Endodermal cell (in vitro differentiated cells): ENCODE results near the gene RGS7. TPM values are rescaled to one million over a fixed set of nuclear protein-coding genes. Genes with fewer than 3 reads are reported as not detected.
"Not testable (repeated sequence)": the region's sequence is repeated elsewhere in the genome, so short reads cannot be mapped to it uniquely, and the experiment has no call there.

Source experiments
- DNase-seq: peaks from one replicate; pipeline ENCODE4 v3.0.0-alpha.2; 2017
- H3K27ac ChIP-seq: 2 replicates; pipeline ENCODE4 v1.5.1; 2013; ENCODE audit warnings: mild to moderate bottlenecking, low read depth, low read length, moderate library complexity
- H3K27me3 ChIP-seq: 2 replicates; pipeline ENCODE4 v1.6.1; 2013; ENCODE audit warnings: mild to moderate bottlenecking, low read length, moderate library complexity; ENCODE audit not compliant: insufficient read depth, control insufficient read depth, poor library complexity, severe bottlenecking
- H3K36me3 ChIP-seq: 2 replicates; pipeline ENCODE4 v1.7.0; 2013; ENCODE audit warnings: mild to moderate bottlenecking, low read length, moderate library complexity; ENCODE audit not compliant: control insufficient read depth, insufficient read depth
- H3K4me1 ChIP-seq: one replicate; pipeline ENCODE4 v1.7.0; 2013; ENCODE audit warnings: low read length; ENCODE audit not compliant: control insufficient read depth, insufficient read depth
- H3K4me3 ChIP-seq: 2 replicates; pipeline ENCODE4 v1.5.1; 2013; ENCODE audit warnings: mild to moderate bottlenecking, low read length, moderate library complexity
- H3K9ac ChIP-seq: 2 replicates; pipeline ENCODE4 v1.6.1; 2013; ENCODE audit warnings: mild to moderate bottlenecking, low read length, moderate library complexity; ENCODE audit not compliant: poor library complexity, severe bottlenecking; ENCODE audit errors: extremely low read depth
- H3K9me3 ChIP-seq: 2 replicates; pipeline ENCODE4 v1.6.1; 2013; ENCODE audit warnings: mild to moderate bottlenecking, low read length, moderate library complexity; ENCODE audit not compliant: control insufficient read depth
- H3K27ac Mint-ChIP-seq: 2 replicates; pipeline ENCODE4 v1.8.0; 2020; ENCODE audit warnings: mixed read lengths
- H3K27me3 Mint-ChIP-seq: 2 replicates; pipeline ENCODE4 v1.8.0; 2021; ENCODE audit warnings: mild to moderate bottlenecking, mixed read lengths; ENCODE audit not compliant: insufficient read depth
- H3K36me3 Mint-ChIP-seq: 2 replicates; pipeline ENCODE4 v1.8.0; 2020; ENCODE audit warnings: low read depth, mixed read lengths
- H3K4me1 Mint-ChIP-seq: 2 replicates; pipeline ENCODE4 v1.8.0; 2020; ENCODE audit warnings: mixed read lengths
- H3K4me3 Mint-ChIP-seq: 2 replicates; pipeline ENCODE4 v1.8.0; 2020; ENCODE audit warnings: mild to moderate bottlenecking, moderate library complexity, mixed read lengths
- H3K9me3 Mint-ChIP-seq: 2 replicates; pipeline ENCODE4 v1.8.0; 2020; ENCODE audit warnings: mild to moderate bottlenecking, mixed read lengths
- WGBS, 2 experiments: methylation state at CpG; one replicate each; pipeline versions ENCODE4 v1.1.5 to v1.1.7; 2013; ENCODE audit warnings: missing lambda C conversion rate in 2 of 2, mixed read lengths in 1 of 2; ENCODE audit not compliant: insufficient coverage in 1 of 2, insufficient read length in 1 of 2; 5-methylcytosine and 5-hydroxymethylcytosine counted together
- total RNA-seq, 2 donors: library from RNA; stranded (reverse); fragmentation: NEBNext Ultra II Directional in 1 of 2; extraction: Animal tissue kit (Norgen Biotek cat#: 25700) in 1 of 2; gene quantifications; 2 replicates in 1 of 2; 3 replicates in 1 of 2; pipeline ENCODE4 v1.2.1, GENCODE V29; 2021
- TF ChIP-seq, protein P1 (sequence below): fragments of 200-600 bp; sonication (generic); conservative IDR thresholded peaks from 2 replicates; pipeline ENCODE4 v1.5.0; 2021; ENCODE audit warnings: antibody characterized with exemption, mild to moderate bottlenecking

Gene RGS7
- total RNA-seq, 2 donors from 2014 or later: 1.0 to 1.1 TPM

DNA sequence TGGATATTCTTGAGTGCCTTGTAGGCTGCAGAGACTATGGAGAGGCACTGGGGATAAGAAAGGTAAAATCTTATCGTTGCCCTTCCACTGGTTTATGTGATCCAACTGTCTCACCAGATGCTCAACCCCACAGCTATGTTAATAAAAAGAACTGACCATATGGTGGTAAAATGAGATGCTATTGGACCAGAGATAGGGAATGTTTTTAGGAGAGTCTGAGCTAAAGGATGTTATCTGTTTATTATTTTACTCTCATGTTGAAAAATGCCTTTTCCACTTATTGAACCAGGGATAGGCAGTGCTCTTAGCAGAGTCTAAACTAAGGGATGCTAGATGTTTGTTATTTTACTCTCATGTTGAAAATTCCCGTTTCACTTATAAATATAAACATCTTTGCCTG, 572.2 kb downstream of the RGS7 start:
- no peak for DNase-seq
- no peak overlapping the region for H3K9ac ChIP-seq
- no peaks in the 10 kb centered on the region for H3K27me3 ChIP-seq
- no peak overlapping the region for H3K4me3 Mint-ChIP-seq
- H3K4me3 ChIP-seq: no peak overlapping the region
- H3K27me3 Mint-ChIP-seq: no peaks in the 10 kb centered on the region
- no peaks in the 10 kb centered on the region for H3K9me3 ChIP-seq
- peaks cover 16% of the 10 kb centered on the region for H3K9me3 Mint-ChIP-seq
- no peaks in the 10 kb centered on the region for H3K36me3 Mint-ChIP-seq
- no peaks in the 10 kb centered on the region for H3K4me1 ChIP-seq
- no peaks in the 10 kb centered on the region for H3K36me3 ChIP-seq
- H3K27ac ChIP-seq: no peak overlapping the region
- 80 to 94% methylated on average over 1 to 2 of the region's 2 CpGs for WGBS, 2 experiments
- H3K27ac Mint-ChIP-seq: no peak overlapping the region
- H3K4me1 Mint-ChIP-seq: no peaks in the 10 kb centered on the region
- TF ChIP-seq, protein P1, sequence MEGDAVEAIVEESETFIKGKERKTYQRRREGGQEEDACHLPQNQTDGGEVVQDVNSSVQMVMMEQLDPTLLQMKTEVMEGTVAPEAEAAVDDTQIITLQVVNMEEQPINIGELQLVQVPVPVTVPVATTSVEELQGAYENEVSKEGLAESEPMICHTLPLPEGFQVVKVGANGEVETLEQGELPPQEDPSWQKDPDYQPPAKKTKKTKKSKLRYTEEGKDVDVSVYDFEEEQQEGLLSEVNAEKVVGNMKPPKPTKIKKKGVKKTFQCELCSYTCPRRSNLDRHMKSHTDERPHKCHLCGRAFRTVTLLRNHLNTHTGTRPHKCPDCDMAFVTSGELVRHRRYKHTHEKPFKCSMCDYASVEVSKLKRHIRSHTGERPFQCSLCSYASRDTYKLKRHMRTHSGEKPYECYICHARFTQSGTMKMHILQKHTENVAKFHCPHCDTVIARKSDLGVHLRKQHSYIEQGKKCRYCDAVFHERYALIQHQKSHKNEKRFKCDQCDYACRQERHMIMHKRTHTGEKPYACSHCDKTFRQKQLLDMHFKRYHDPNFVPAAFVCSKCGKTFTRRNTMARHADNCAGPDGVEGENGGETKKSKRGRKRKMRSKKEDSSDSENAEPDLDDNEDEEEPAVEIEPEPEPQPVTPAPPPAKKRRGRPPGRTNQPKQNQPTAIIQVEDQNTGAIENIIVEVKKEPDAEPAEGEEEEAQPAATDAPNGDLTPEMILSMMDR: no peak

DNA sequence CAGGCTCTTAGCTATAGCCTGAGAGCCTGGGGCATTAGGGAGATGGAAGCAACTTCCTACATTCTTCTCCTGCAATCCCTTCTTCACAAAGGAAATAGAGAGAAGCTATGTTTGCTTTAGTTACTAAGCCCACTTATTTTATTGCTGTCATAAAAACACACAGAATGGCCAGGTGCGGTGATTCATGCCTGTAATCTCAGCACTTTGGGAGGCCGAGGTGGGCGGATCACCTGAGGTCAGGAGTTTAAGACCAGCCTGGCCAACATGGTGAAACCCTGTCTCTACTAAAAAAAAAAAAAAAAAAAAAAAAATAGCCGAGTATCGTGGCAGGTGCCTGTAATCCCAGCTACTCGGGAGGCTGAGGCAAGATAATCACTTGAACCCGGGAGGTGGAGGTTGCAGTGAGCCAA, 573.3 kb downstream of the RGS7 start:
- H3K4me3 Mint-ChIP-seq, H3K36me3 Mint-ChIP-seq, H3K9ac ChIP-seq, H3K36me3 ChIP-seq, H3K9me3 Mint-ChIP-seq, DNase-seq, H3K9me3 ChIP-seq, H3K27ac ChIP-seq, H3K4me1 ChIP-seq, H3K4me3 ChIP-seq, H3K27me3 Mint-ChIP-seq, H3K27me3 ChIP-seq, H3K4me1 Mint-ChIP-seq, H3K27ac Mint-ChIP-seq: not testable (repeated sequence)
- 94 to 95% methylated on average over 4 to 7 of the region's 7 CpGs for WGBS, 2 experiments

DNA sequence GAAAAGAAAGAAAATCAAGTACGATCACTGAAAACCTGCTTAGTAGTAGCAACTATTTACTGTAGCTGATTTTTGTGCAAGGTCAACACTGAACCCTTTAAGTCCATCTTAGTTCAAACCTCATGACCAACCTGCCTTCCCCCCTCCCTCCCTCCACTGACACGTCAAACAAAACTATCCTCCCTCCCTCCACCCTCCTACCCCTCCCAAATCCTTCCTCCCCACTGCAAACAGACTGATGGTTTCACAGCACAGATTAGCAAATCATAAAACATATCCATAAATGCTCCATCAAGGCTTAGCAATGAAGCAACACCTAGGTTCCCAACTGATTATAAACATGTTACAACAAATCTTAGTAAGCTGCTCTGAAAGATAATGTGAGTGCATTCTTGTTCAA, 580.8 kb downstream of the RGS7 start:
- TF ChIP-seq, protein P1: no peak
- no peak overlapping the region for H3K27ac Mint-ChIP-seq
- H3K9me3 Mint-ChIP-seq: no peaks in the 10 kb centered on the region
- WGBS, 2 experiments: 50 to 71% methylated on average over 1 to 2 of the region's 2 CpGs
- Histone ChIP-seq H3K27me3 (no peaks in the 10 kb centered on the region), H3K9me3 (no peaks in the 10 kb centered on the region), H3K4me1 (no peaks in the 10 kb centered on the region), H3K27ac (no peak overlapping the region), H3K4me3 (no peak overlapping the region), H3K36me3 (no peaks in the 10 kb centered on the region), H3K9ac (no peak overlapping the region)
- no peak overlapping the region for H3K4me3 Mint-ChIP-seq
- H3K36me3 Mint-ChIP-seq: no peaks in the 10 kb centered on the region
- H3K27me3 Mint-ChIP-seq: no peaks in the 10 kb centered on the region
- no peaks in the 10 kb centered on the region for H3K4me1 Mint-ChIP-seq
- no peak for DNase-seq

DNA sequence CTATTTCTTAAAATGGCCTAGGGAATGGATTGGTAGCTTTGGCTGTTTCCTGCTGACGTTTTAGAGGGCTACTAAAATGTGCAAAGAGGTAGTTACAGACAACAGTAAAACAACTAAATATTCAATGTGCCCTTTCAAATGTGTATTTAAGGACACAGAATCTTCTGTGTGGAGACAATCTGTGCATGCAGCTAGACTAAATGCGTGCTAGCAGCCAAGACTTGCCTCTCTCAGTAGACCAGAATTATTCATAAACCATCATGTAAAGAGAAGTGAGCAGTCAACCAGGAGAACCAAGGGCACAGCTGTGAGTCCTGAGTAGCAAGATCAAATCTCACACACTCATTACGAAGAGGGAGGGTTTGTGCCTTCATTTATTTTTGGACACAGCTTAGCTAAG, 584.9 kb downstream of the RGS7 start:
- no peaks in the 10 kb centered on the region for H3K36me3 ChIP-seq
- Mint-ChIP-seq H3K9me3 (no peaks in the 10 kb centered on the region), H3K27ac (no peak overlapping the region), H3K4me1 (no peaks in the 10 kb centered on the region), H3K27me3 (no peaks in the 10 kb centered on the region), H3K36me3 (no peaks in the 10 kb centered on the region), H3K4me3 (no peak overlapping the region)
- DNase-seq: no peak
- H3K27me3 ChIP-seq: no peaks in the 10 kb centered on the region
- no peak overlapping the region for H3K4me3 ChIP-seq
- no peaks in the 10 kb centered on the region for H3K4me1 ChIP-seq
- 89% methylated on average over 3 of the region's 3 CpGs; no CpG with 5 or more reads in 1 of the 2 experiments for WGBS, 2 experiments
- H3K9ac ChIP-seq: no peak overlapping the region
- H3K27ac ChIP-seq: no peak overlapping the region
- H3K9me3 ChIP-seq: no peaks in the 10 kb centered on the region
- TF ChIP-seq, protein P1: no peak
